ENCODE measurements around the gene NF2.

DNA sequence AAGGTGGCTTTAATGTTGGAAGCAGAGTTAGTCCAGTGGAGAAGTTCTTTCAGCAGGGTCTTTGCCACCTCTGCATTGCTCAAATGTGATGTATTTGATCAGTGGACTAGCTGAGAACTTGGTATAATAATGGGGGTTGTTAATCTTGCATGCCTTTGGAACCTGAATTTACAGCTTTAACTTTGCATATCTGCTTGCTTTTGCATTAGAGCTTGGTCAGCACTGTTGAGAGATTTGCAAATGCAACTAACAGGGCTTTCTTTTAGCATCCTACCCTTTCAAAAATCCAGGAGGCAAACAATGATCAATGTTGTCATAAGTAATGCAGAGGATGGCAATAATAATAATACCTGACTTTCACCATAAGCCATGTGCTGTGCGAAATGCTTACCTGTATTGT is 48.2 kb downstream of the NF2 start:
- TF ChIP-seq POLR2AphosphoS5 (IDR thresholded peaks at IDR 0.05), result no peak
- TF ChIP-seq, protein P1, sequence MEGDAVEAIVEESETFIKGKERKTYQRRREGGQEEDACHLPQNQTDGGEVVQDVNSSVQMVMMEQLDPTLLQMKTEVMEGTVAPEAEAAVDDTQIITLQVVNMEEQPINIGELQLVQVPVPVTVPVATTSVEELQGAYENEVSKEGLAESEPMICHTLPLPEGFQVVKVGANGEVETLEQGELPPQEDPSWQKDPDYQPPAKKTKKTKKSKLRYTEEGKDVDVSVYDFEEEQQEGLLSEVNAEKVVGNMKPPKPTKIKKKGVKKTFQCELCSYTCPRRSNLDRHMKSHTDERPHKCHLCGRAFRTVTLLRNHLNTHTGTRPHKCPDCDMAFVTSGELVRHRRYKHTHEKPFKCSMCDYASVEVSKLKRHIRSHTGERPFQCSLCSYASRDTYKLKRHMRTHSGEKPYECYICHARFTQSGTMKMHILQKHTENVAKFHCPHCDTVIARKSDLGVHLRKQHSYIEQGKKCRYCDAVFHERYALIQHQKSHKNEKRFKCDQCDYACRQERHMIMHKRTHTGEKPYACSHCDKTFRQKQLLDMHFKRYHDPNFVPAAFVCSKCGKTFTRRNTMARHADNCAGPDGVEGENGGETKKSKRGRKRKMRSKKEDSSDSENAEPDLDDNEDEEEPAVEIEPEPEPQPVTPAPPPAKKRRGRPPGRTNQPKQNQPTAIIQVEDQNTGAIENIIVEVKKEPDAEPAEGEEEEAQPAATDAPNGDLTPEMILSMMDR (IDR thresholded peaks at IDR 0.05), result no peak
- no peak for TF ChIP-seq POLR2A (IDR thresholded peaks at IDR 0.05)
- TF ChIP-seq EP300 (IDR thresholded peaks at IDR 0.05), result no peak
